ENCODE results near the gene SSUH2. TPM values are rescaled to one million over a fixed set of nuclear protein-coding genes. Genes with fewer than 3 reads are reported as not detected.

The SSUH2 gene
- total and polyA plus RNA-seq, 9 of the 15 experiments (the other 6 are each of a cell fraction or from before 2014, with no cell fraction given), result 0.04 to 0.17 (median 0.04) TPM; not detected in 6

- TF ChIP-seq ATF3 (IDR thresholded peaks at IDR 0.05) (peak; percentile 100), ATF3 (CRISPR knock-in tag; conservative IDR thresholded peaks at IDR 0.05) (peak; percentile 99), HDAC1 (IDR thresholded peaks at IDR 0.05) (peak in 1 of 2 experiments; percentile 69; a peak in 1 of 4 replicates), SOX6 (IDR thresholded peaks at IDR 0.05) (0 out of 2 replicates have a peak, but pooled peaks have one; percentile 17), MEF2D (tag; conservative IDR thresholded peaks at IDR 0.05; ENCODE audit: low read depth) (peak; percentile 58; the same call in 1 of the 2 replicates), REST (IDR thresholded peaks at IDR 0.05; ENCODE audit: borderline replicate concordance) (peak; percentile 24; the same call in 1 of the 2 replicates), REST (CRISPR knock-in tag; IDR thresholded peaks at IDR 0.05; ENCODE audit: low read depth) (no peak), ZNF609 (CRISPR knock-in tag; IDR thresholded peaks at IDR 0.05; ENCODE audit: borderline replicate concordance) (0 out of 2 replicates have a peak, but pooled peaks have one; percentile 24), BRD4 (IDR thresholded peaks at IDR 0.05) (0 out of 2 replicates have a peak, but pooled peaks have one; percentile 23), CHD4 (IDR thresholded peaks at IDR 0.05; ENCODE audit: insufficient read depth, insufficient replicate concordance, low read depth, low read length, poor library complexity, severe bottlenecking) (peak; percentile 36)
Observed at GRCh38 chr3:8629151-8630021, 15.2 kb downstream of the SSUH2 start (continued).

Data from K562 (cell line).